HG02943 (cell line): ENCODE results near the gene RAB6B.

ENCODE experiments used
- ATAC-seq: cut with Tn5 transposase; IDR thresholded peaks from one replicate; pipeline ENCODE4 v1.9.1; 2021; ENCODE audit warnings: mild to moderate bottlenecking, low read depth, moderate library complexity; ENCODE audit not compliant: unreplicated experiment

The RAB6B gene

DNA sequence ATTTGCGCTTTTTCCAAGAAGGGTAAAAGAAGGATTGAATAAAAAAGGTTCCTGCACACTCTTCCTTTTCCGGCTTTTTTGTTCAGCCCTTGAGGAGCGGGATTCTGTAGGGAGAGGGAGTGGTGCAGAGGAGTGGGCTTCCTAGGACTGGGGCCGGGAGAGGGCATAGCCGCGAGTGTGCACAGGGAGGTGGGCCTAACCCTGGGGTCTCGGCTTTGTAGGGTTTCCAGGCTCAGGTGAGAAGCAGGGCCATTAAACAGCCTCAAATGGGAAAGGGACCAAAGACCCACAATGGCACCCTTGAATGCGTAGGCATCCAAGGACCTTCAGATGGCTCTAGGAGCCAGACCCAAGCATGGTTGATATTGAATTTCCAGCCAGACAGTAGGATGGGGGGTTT, 35.4 kb upstream of the RAB6B start:
- no peak for ATAC-seq

- no peak for ATAC-seq
These were observed 34.8 kb upstream of the RAB6B start for GRCh38 chr3:133930341-133930933.

DNA sequence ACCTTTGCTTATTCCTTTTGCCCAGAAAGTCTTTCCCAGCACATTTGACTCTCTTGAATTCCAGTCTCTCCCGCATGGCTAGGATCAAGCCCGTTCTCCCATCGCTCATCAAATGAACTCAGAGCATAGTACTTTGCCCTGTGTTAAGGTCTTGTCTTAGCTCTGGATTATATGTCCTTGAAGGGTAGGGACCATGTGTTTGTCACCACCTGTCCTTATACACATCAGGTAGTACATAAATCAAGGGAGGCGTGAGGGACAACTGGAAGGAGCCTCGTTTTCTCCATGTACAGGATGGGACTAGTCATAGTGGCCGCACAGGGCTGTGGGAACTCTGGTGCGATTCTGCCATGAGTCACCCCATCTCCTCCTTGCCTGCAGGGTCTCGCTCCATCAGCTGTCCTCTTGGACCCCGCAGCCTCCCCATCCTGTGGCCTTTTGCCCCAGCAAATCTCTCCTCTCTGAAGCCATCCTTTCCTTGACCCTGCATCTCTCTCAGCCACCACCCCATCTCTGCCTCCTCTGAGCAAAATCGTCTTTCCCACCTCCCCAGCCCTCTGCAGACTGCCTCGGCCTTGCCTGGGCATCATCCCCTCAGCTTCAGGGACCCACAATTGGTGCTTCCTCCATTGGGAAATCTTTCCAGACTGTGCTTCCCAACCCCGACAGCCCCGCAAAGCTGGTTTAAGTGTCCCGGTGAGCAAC, 33.4 kb upstream of the RAB6B start:
- ATAC-seq: no peak

DNA sequence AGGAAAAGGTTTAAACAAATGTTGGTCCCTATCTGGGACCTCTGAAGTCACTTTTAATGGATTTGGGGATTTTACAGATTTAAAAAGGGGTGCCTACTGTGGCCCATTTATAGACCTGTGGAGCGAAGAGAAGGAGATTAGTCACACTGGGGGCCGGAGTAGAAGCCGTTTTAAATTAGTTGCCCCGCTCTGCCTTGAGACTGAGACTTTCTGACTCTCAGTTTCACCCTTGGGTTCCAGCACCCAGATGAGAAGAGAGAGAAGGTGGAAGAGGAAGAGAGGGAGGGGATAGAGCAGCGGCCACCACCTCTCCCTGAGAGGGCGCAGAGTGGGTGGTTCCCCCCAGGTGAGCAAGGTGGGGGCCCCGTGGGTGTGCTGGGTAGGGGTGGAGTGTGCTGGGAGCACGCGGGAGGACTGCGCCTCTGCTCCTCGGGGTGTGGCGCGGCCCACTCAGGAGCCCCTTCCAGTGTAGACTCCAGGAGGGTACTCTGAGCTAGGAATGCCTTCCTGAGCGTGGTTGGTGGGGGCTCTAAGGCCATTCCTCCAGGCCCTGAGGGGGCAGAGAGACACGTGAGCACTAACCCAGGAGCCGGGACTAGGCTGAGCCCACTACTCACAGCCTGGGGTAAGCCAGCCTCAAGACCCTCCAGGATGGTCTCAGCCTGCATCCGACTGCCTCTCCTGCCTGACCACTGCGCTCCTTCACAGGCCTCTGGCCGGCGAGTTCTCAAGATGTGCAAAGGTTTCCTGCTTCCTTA, 32.6 kb upstream of the RAB6B start:
- no peak for ATAC-seq

DNA sequence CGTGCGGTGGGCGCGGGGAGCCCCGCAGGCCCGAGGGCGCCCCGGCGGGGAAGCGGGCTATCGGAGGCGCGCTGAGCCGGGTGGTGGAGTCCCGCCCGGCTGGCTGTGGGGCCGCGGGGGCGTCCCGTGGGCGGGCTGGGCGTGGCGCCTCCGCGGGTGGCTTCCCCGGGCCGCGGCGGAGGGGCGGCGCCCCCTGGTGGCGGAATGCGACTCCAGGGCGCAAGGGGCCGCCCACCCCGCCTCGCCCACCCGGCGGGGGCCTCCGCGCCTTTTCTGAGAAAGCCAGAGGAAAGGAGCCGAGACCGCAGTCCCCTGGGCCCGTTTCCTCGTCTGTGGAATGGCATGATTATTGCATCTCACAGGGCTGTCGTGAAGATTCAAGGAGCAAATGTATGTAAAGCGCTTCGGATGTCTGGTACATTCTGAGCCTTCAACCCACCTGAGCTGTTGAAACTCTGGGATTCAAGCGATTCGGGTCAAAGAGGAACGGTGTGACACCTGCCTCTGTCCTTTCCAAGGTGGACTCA, 31.9 kb upstream of the RAB6B start:
- no peak for ATAC-seq

GRCh38 chr3:133926736-133927539, 31.3 kb upstream of the RAB6B start:
- no peak for ATAC-seq

- no peak for ATAC-seq
These were observed 30.5 kb upstream of the RAB6B start for GRCh38 chr3:133925960-133926735.

GRCh38 chr3:133924041-133924440, 28.4 kb upstream of the RAB6B start:
- ATAC-seq: no peak

- no peak for ATAC-seq
These were observed 25.9 kb upstream of the RAB6B start for GRCh38 chr3:133921592-133921991.

- ATAC-seq: no peak
These were observed 21.5 kb upstream of the RAB6B start for GRCh38 chr3:133917144-133917543.

- ATAC-seq: no peak
These were observed 20.3 kb upstream of the RAB6B start for GRCh38 chr3:133915685-133916658.

GRCh38 chr3:133914839-133915600, 19.3 kb upstream of the RAB6B start:
- no peak for ATAC-seq

- ATAC-seq: no peak
These were observed 14.7 kb upstream of the RAB6B start for GRCh38 chr3:133910422-133910821.

- ATAC-seq: no peak
These were observed 9.7 kb upstream of the RAB6B start for GRCh38 chr3:133905376-133905775.

GRCh38 chr3:133901847-133902246, 6.2 kb upstream of the RAB6B start:
- ATAC-seq: no peak

DNA sequence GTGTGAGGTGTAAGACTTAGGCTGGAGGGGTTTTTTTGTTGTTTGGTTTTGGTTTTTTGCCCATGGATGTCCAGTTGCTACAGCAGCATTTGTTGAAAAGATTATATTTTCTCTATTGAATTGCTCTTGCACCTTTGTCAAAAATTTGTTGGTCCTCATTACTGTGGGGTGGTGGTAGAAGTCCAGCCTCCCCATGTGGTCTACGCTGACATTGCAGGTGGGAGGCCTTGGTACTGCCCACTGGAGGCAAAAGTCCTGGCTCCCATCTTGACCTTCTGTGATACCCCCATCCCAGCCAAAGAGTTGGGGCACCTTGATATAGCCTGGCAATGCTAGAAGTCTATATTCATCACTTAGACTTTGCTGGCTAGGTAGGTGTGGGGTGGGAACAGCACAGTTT, 5.4 kb upstream of the RAB6B start:
- no peak for ATAC-seq

DNA sequence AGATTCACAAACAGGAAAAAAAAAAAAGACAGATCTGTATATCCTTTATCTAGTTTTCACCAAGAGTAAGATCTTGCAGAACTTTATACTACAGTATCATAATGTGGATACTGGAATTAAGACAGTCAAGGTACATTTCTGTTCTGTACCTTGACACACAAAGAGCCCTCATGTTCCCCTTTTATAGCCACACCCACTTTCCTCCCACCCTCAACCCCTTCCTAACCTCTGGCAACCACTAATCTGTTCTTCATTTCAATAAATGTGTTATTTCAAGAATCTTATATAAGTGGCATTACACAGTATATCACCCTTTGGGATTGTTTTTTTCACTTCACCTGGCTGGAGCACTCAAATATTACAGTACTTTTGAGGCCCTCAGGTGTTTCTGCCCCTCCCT, 3.6 kb upstream of the RAB6B start:
- ATAC-seq: no peak

- ATAC-seq: no peak
These were observed 1.9 kb upstream of the RAB6B start for GRCh38 chr3:133897547-133897946.
